Measurements from ENCODE around the gene C22orf15. TPM values are rescaled to one million over a fixed set of nuclear protein-coding genes. Genes with fewer than 3 reads are reported as not detected.

The C22orf15 gene
- total RNA-seq, 1 donor from 2014 or later: not detected

GRCh38 chr22:23796461-23796860 is 33.7 kb downstream of the C22orf15 start:
- intact Hi-C loops (cut with DNase I): no loop called here
- DNase-seq (ENCODE audit: low spot score in 2 of 2): no peak

GRCh38 chr22:23800297-23801237 is 37.8 kb downstream of the C22orf15 start:
- Histone ChIP-seq H3K9me3 (no peaks in the 10 kb centered on the region), H3K4me1 (no peaks in the 10 kb centered on the region), H3K27ac (no peak overlapping the region), H3K36me3 (peaks cover 64 to 79% of the 10 kb centered on the region in 2 donors), H3K27me3 (no peaks in the 10 kb centered on the region), H3K4me3 (no peak overlapping the region)
- DNase-seq (ENCODE audit: low spot score in 2 of 2): no peak
- TF ChIP-seq CTCF (IDR thresholded peaks at IDR 0.05): no peak
- intact Hi-C loops (cut with DNase I): no loop called here

More at GRCh38 chr22:23796461-23796860, 33.7 kb downstream of the C22orf15 start:
- no peak for TF ChIP-seq CTCF (IDR thresholded peaks at IDR 0.05)
- H3K4me1 ChIP-seq: no peaks in the 10 kb centered on the region
- no peaks in the 10 kb centered on the region for H3K27me3 ChIP-seq
- no peaks in the 10 kb centered on the region for H3K9me3 ChIP-seq
- no peak overlapping the region for H3K27ac ChIP-seq
- no peak overlapping the region for H3K4me3 ChIP-seq
- H3K36me3 ChIP-seq: peaks cover 50 to 76% of the 10 kb centered on the region in 2 donors

- no peaks in the 10 kb centered on the region for H3K27me3 ChIP-seq
- no peak overlapping the region for H3K27ac ChIP-seq
- intact Hi-C loops (cut with DNase I): no loop called here
- no peak for TF ChIP-seq CTCF (IDR thresholded peaks at IDR 0.05)
- no peaks in the 10 kb centered on the region for H3K4me1 ChIP-seq
- H3K4me3 ChIP-seq: no peak overlapping the region
- peaks cover 66 to 81% of the 10 kb centered on the region in 2 donors for H3K36me3 ChIP-seq
- DNase-seq (ENCODE audit: low spot score in 2 of 2): no peak
- no peaks in the 10 kb centered on the region for H3K9me3 ChIP-seq
Observed at GRCh38 chr22:23801238-23801821, 38.5 kb downstream of the C22orf15 start.

GRCh38 chr22:23801886-23802377 is 39.1 kb downstream of the C22orf15 start:
- intact Hi-C loops (cut with DNase I): no loop called here
- no peak for DNase-seq (ENCODE audit: low spot score in 2 of 2)
- no peak for TF ChIP-seq CTCF (IDR thresholded peaks at IDR 0.05)
- Histone ChIP-seq H3K4me1 (no peaks in the 10 kb centered on the region), H3K4me3 (no peak overlapping the region), H3K9me3 (no peaks in the 10 kb centered on the region), H3K27me3 (no peaks in the 10 kb centered on the region), H3K27ac (no peak overlapping the region), H3K36me3 (peaks cover 66 to 83% of the 10 kb centered on the region in 2 donors)

- Histone ChIP-seq H3K36me3 (peaks cover 69 to 84% of the 10 kb centered on the region in 2 donors), H3K4me3 (no peak overlapping the region)
Observed at GRCh38 chr22:23803001-23803819, 40.4 kb downstream of the C22orf15 start.

More at GRCh38 chr22:23803001-23803819, 40.4 kb downstream of the C22orf15 start:
- intact Hi-C loops (cut with DNase I): no loop called here
- Histone ChIP-seq H3K27ac (no peak overlapping the region), H3K4me1 (no peaks in the 10 kb centered on the region), H3K9me3 (no peaks in the 10 kb centered on the region), H3K27me3 (no peaks in the 10 kb centered on the region)
- DNase-seq (ENCODE audit: low spot score in 2 of 2): no peak
- no peak for TF ChIP-seq CTCF (IDR thresholded peaks at IDR 0.05)

Data from ascending aorta (tissue), 2 donors.